ENCODE measurements around the gene PTPRQ. TPM values are rescaled to one million over a fixed set of nuclear protein-coding genes. Genes with fewer than 3 reads are reported as not detected.
"Not testable (repeated sequence)": the region's sequence is repeated elsewhere in the genome, so short reads cannot be mapped to it uniquely, and the experiment has no call there.

Gene PTPRQ
- polyA plus RNA-seq, 1 donor (not counting 4 experiments of a cell fraction or from before 2014, with no cell fraction given): 0.01 TPM

DNA sequence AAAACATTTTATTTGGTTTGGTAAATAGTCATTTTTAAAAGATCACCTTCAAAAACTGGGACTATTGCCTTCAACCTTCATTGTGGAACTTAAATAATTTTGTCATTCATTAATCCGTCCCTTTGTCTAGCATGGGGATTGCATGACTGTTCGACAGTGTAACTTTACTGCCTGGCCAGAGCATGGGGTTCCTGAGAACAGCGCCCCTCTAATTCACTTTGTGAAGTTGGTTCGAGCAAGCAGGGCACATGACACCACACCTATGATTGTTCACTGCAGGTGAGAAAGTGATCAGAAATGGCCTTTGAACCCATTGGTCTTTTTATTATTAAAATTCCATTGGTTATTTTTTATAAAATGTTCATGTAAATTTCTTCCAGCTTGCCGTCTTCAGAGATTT, 226.2 kb downstream of the PTPRQ start:
- H3K9me3 ChIP-seq (ENCODE audit: control insufficient read depth, low read depth, low read length): no peaks in the 10 kb centered on the region
- H3K79me2 ChIP-seq (ENCODE audit: control insufficient read depth, insufficient read depth, low read length): no peaks in the 10 kb centered on the region
- no peaks in the 10 kb centered on the region for H3K27me3 ChIP-seq (ENCODE audit: control insufficient read depth, extremely low read depth, insufficient read depth, low read length)
- H4K20me1 ChIP-seq (ENCODE audit: control insufficient read depth, extremely low read depth, insufficient read depth, low read length): no peaks in the 10 kb centered on the region
- H3K4me3 ChIP-seq (ENCODE audit: control insufficient read depth in 2 of 3, extremely low read depth in 1 of 3, insufficient read depth in 2 of 3, low read depth in 1 of 3, low read length in 3 of 3): no peak overlapping the region
- no peak for TF ChIP-seq EZH2 (IDR thresholded peaks at IDR 0.05; ENCODE audit: low read length)
- dilution Hi-C loops (cut with MboI; ENCODE audit: extremely low pct_ligation_motif_present, low sequenced_read_pairs): no loop called here
- H3K36me3 ChIP-seq (ENCODE audit: control insufficient read depth in 2 of 2, extremely low read depth in 1 of 2, insufficient read depth in 2 of 2, low read length in 2 of 2): no peaks in the 10 kb centered on the region
- H3K9ac ChIP-seq (ENCODE audit: control insufficient read depth, extremely low read depth, insufficient read depth, low read length): no peak overlapping the region
- H3K4me1 ChIP-seq (ENCODE audit: control insufficient read depth, extremely low read depth, insufficient read depth, low read length): no peaks in the 10 kb centered on the region
- no peaks in the 10 kb centered on the region for H3K9me1 ChIP-seq (ENCODE audit: control insufficient read depth, extremely low read depth, insufficient read depth, low read length)
- H2AFZ ChIP-seq (ENCODE audit: control insufficient read depth, low read length): no peak overlapping the region
- no peak for FAIRE-seq
- H3K27ac ChIP-seq (ENCODE audit: control insufficient read depth, insufficient read depth, low read length): no peak overlapping the region
- no peak for DNase-seq (ENCODE audit: low read depth, low spot score)
- H3K4me2 ChIP-seq (ENCODE audit: control insufficient read depth, extremely low read depth, insufficient read depth, low read depth, low read length): no peak overlapping the region

- H4K20me1 ChIP-seq (ENCODE audit: control insufficient read depth, extremely low read depth, insufficient read depth, low read length); H3K27me3 ChIP-seq (ENCODE audit: control insufficient read depth, extremely low read depth, insufficient read depth, low read length); H3K27ac ChIP-seq (ENCODE audit: control insufficient read depth, insufficient read depth, low read length); H2AFZ ChIP-seq (ENCODE audit: control insufficient read depth, low read length); H3K4me2 ChIP-seq (ENCODE audit: control insufficient read depth, extremely low read depth, insufficient read depth, low read depth, low read length); H3K36me3 ChIP-seq (ENCODE audit: control insufficient read depth in 2 of 2, extremely low read depth in 1 of 2, insufficient read depth in 2 of 2, low read length in 2 of 2); FAIRE-seq; H3K9ac ChIP-seq (ENCODE audit: control insufficient read depth, extremely low read depth, insufficient read depth, low read length); H3K79me2 ChIP-seq (ENCODE audit: control insufficient read depth, insufficient read depth, low read length); DNase-seq (ENCODE audit: low read depth, low spot score); H3K4me3 ChIP-seq (ENCODE audit: control insufficient read depth in 2 of 3, extremely low read depth in 1 of 3, insufficient read depth in 2 of 3, low read depth in 1 of 3, low read length in 3 of 3); H3K4me1 ChIP-seq (ENCODE audit: control insufficient read depth, extremely low read depth, insufficient read depth, low read length); H3K9me1 ChIP-seq (ENCODE audit: control insufficient read depth, extremely low read depth, insufficient read depth, low read length); H3K9me3 ChIP-seq (ENCODE audit: control insufficient read depth, low read depth, low read length); dilution Hi-C loops (cut with MboI; ENCODE audit: extremely low pct_ligation_motif_present, low sequenced_read_pairs): not testable (repeated sequence)
Observed at GRCh38 chr12:80676042-80676636, 232.1 kb downstream of the PTPRQ start.

- TF ChIP-seq EZH2 (IDR thresholded peaks at IDR 0.05; ENCODE audit: low read length) (no peak), CTCF (optimal IDR thresholded peaks at IDR 0.05 in 1 of 3, IDR thresholded peaks at IDR 0.05 in 1 of 3, conservative IDR thresholded peaks at IDR 0.05 in 1 of 3; ENCODE audit: extremely low read depth in 1 of 3, insufficient read depth in 2 of 3, low read length in 3 of 3) (no peak)
- no peaks in the 10 kb centered on the region for H3K4me1 ChIP-seq (ENCODE audit: control insufficient read depth, extremely low read depth, insufficient read depth, low read length)
- H3K36me3 ChIP-seq (ENCODE audit: control insufficient read depth in 2 of 2, extremely low read depth in 1 of 2, insufficient read depth in 2 of 2, low read length in 2 of 2): no peaks in the 10 kb centered on the region
Observed at GRCh38 chr12:80676856-80677255, 232.8 kb downstream of the PTPRQ start.

More at GRCh38 chr12:80676856-80677255, 232.8 kb downstream of the PTPRQ start:
- no peak for FAIRE-seq
- dilution Hi-C loops (cut with MboI; ENCODE audit: extremely low pct_ligation_motif_present, low sequenced_read_pairs): no loop called here
- Histone ChIP-seq H3K4me3 (ENCODE audit: control insufficient read depth in 2 of 3, extremely low read depth in 1 of 3, insufficient read depth in 2 of 3, low read depth in 1 of 3, low read length in 3 of 3) (no peak overlapping the region), H4K20me1 (ENCODE audit: control insufficient read depth, extremely low read depth, insufficient read depth, low read length) (no peaks in the 10 kb centered on the region), H3K9me3 (ENCODE audit: control insufficient read depth, low read depth, low read length) (no peaks in the 10 kb centered on the region), H2AFZ (ENCODE audit: control insufficient read depth, low read length) (no peak overlapping the region), H3K27me3 (ENCODE audit: control insufficient read depth, extremely low read depth, insufficient read depth, low read length) (no peaks in the 10 kb centered on the region), H3K79me2 (ENCODE audit: control insufficient read depth, insufficient read depth, low read length) (no peaks in the 10 kb centered on the region), H3K9me1 (ENCODE audit: control insufficient read depth, extremely low read depth, insufficient read depth, low read length) (no peaks in the 10 kb centered on the region), H3K27ac (ENCODE audit: control insufficient read depth, insufficient read depth, low read length) (no peak overlapping the region), H3K4me2 (ENCODE audit: control insufficient read depth, extremely low read depth, insufficient read depth, low read depth, low read length) (no peak overlapping the region), H3K9ac (ENCODE audit: control insufficient read depth, extremely low read depth, insufficient read depth, low read length) (no peak overlapping the region)
- no peak for DNase-seq (ENCODE audit: low read depth, low spot score)

Data from keratinocyte (primary cell).